HK-2 (cell line): Measurements from ENCODE around the gene DUOXA1.
"Not testable (repeated sequence)": the region's sequence is repeated elsewhere in the genome, so short reads cannot be mapped to it uniquely, and the experiment has no call there.

Experiments
- DNase-seq: peaks from one replicate; pipeline ENCODE4 v3.0.0-alpha.2; 2018; ENCODE audit not compliant: unreplicated experiment

The DUOXA1 gene

DNA sequence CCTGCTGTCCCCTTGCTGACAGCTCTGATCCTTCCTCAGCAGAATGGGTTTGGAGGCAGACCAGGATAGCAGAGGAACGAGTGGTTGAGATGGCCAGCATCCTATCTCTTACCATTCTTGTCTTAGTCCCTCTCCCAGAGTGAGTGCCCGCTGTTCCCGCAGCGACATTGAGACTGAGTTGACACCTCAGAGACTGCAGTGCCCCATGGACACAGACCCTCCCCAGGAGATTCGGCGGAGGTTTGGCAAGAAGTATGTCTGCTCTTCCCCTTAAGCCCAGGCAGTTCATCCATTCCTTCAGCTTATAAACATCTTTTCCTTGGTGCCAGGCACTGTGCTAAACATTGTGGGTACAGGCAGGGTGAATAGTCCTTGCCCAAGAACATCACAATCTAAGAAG is 21.3 kb upstream of the DUOXA1 start:
- no peak for DNase-seq

- no peak for DNase-seq
Measured at GRCh38 chr15:45150481-45150880, 20.8 kb upstream of the DUOXA1 start.

- no peak for DNase-seq
Measured at GRCh38 chr15:45149060-45149459, 19.4 kb upstream of the DUOXA1 start.

- DNase-seq = no peak
Measured at GRCh38 chr15:45148076-45149059, 18.7 kb upstream of the DUOXA1 start.

DNA sequence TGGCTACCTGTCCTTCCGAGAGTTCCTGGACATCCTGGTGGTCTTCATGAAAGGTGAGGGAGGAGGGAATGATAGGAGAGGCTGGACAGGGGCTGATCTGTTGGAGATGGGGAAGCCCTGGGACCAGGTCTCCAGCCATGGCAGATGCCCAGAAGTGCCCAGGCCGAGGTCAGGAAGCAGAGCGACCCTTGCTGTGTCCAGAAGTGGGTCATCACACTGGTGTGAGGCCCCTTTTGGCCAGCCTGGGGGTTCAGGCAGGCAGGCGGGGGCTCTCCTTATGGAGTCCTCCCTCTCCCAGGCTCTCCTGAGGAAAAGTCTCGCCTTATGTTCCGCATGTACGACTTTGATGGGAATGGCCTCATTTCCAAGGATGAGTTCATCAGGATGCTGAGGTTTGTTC is 17.9 kb upstream of the DUOXA1 start:
- DNase-seq = no peak

GRCh38 chr15:45146405-45146804 is 16.7 kb upstream of the DUOXA1 start:
- DNase-seq = no peak

DNA sequence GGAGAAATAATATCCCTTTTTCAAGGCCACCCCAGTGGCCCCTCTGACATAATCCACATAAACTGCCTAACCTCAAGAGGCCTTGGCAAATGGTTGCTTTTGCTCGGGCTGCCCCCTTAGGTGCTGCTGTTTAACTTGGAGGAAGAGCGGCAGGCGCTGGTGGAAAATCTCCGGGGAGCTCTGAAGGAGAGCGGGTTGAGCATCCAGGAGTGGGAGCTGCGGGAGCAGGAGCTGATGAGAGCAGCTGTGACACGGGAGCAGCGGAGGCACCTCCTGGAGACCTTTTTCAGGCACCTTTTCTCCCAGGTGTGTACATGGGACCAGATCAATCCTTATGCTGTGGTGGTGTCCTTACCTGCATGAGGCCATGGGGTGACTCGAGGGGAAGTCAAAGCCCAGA is 15.1 kb upstream of the DUOXA1 start:
- no peak for DNase-seq

DNA sequence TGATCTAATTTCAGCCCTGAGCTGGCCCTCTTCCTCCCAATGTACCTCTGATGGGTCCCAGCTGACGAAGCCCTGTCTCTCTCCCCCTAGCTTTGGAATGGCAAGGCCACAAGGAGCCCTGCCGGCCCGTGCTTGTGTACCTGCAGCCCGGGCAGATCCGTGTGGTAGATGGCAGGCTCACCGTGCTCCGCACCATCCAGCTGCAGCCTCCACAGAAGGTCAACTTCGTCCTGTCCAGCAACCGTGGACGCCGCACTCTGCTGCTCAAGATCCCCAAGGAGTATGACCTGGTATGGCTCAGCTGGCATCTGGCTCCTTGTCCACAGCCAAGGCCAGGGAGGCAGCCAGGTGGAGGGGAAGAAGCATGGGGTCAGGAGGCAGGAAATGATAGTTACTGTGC is 14.3 kb upstream of the DUOXA1 start:
- DNase-seq = no peak

DNA sequence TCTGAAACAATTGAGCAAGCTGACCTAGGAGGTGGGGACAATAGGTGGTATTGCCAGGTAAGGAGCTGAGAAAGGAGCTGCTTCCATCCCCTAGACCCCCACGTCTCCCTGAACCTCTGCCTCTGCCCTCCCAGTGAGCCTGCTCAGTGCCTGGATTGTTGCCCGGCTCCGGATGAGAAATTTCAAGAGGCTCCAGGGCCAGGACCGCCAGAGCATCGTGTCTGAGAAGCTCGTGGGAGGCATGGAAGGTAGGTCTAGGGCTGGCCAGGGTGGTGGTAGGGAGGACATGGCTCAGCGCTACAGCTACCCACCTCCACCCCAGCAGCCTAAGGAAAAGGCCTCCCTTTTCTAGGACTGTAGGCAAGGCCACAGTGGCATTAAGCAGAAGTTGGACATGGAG is 13.4 kb upstream of the DUOXA1 start:
- no peak for DNase-seq

- DNase-seq = no peak
Measured at GRCh38 chr15:45141386-45141785, 11.7 kb upstream of the DUOXA1 start.

GRCh38 chr15:45140557-45141250 is 11.0 kb upstream of the DUOXA1 start:
- no peak for DNase-seq

DNA sequence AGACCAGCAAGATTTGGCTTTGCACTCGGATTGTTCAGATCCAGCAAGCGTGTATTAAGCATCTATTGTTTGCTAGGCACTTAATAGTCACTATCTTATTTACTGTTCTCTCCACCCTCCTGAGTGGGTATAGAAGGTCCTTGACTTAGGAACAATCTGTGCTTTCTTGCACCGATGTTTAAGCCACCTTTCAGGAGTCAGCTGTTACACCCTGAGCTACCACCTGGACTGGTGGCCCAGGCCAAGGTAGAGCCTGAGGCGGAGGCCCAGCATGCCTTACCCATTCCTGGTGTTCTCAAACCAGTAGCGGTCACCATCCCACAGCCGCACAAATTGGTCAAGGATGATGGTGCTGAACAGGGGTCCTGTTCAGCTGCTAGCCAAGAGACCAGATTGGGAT is 10.1 kb upstream of the DUOXA1 start:
- DNase-seq = no peak

DNA sequence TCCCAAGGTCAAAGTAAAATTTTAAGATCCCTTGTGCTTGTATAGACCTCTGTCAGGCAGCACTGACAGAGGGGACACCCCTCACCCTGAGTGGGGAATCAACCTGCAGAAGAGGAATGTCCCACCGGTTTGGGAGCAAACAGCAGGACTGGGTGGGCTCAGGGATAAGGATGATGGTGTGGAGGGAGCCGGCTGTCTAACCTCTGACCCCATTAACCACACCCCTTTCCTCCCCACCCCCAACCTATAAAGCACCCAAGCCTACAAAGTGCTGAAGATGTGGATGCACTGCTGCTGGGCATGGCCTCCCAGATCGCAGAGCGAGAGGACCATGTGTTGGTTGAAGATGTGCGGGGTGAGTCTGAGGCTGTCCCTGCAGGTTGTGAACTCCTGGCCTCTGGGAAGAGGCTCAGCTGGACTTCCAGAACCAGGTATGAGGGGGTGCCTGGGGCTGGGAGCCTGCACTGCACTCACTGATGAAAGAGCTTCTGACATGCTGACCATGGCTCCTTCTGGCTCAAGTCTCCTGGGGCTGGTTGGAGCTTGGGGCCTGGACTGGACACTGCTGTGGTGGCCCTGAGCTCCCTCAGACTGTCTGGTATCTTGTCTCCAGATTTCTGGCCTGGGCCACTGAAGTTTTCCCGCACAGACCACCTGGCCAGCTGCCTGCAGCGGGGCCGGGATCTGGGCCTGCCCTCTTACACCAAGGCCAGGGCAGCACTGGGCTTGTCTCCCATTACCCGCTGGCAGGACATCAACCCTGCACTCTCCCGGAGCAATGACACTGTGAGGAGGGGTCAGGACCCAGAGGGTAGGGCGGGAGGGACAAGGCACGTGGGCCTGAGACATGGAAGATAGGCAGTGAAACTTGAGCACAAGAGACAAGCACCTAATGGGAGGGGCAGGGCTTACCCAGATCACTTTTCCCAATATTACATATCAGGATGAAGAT is 9.4 kb upstream of the DUOXA1 start:
- no peak for DNase-seq

GRCh38 chr15:45137703-45138102 is 8.0 kb upstream of the DUOXA1 start:
- no peak for DNase-seq

- no peak for DNase-seq
Measured at GRCh38 chr15:45136378-45136764, 6.7 kb upstream of the DUOXA1 start.

DNA sequence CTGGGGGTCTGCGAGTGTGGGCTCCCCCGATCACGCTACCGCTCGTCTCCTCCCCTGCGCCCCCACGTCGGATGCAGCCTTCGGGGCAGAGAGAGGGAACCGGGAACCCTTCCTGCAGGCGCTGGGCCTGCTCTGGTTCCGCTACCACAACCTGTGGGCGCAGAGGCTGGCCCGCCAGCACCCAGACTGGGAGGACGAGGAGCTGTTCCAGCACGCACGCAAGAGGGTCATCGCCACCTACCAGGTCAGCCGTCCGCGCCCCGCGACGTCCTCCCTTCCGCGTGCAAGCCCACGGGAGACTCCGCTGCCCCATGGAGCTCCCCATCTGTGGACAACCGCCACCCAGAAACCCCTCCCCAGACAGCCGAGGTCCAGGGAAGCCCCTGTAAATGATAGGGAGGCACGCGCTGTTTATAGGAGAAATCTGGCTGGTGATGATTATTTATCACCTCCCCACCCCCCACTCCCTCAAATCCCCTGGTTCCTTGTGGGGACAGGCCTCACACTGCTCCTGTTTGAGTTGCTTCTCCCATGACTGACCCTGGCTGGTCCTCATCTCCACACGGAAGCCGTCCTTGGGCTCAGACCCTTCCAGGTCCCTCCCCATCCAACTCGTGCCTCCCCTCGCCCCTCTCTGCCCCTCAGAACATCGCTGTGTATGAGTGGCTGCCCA is 6.2 kb upstream of the DUOXA1 start:
- not testable (repeated sequence) for DNase-seq

GRCh38 chr15:45134682-45135604 is 5.3 kb upstream of the DUOXA1 start:
- DNase-seq = no peak

DNA sequence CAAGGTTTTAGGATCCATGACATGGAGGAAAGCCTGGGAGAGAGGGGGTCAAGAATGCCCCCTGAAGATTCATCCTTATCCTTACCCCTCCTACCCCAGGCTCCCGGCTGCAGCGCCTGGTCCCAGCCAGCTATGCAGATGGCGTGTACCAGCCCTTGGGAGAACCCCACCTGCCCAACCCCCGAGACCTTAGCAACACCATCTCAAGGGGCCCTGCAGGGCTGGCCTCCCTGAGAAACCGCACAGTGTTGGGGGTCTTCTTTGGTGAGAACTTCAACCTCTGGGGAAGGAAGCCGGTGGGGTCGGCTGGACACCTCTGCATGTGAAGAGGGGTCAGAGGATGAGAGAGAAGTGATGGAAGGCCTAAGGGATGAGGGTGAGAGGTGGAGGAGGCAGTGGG is 4.4 kb upstream of the DUOXA1 start:
- no peak for DNase-seq

DNA sequence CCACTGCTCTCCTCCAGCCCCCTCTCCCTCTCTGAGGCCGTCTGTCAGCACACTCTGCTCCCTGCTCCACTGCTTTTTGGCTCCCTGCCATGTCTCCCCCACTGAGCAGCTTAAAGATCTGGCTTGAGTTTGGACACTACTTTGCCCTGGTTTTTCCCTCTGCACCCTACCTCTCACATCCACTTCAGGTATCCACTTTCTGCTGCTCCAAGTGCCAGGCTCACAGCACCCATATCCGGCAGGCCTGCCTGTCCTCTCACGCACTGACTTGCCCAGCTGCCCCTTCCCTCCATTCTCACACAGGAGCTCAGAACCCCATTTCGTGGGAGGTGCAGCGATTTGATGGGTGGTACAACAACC is 3.9 kb upstream of the DUOXA1 start:
- DNase-seq = no peak

- no peak for DNase-seq
Measured at GRCh38 chr15:45132844-45133560, 3.3 kb upstream of the DUOXA1 start.
